Trophoblast cell (in vitro differentiated cells and primary cell): Measurements from ENCODE around the gene ADPRS.
A peak's percentile ranks its signal among the peaks of the same experiment; 100 is the strongest.

Experiments
- DNase-seq, 2 donors: peaks; one replicate each; pipeline ENCODE4 v3.0.0-alpha.2; 2016
- H2AFZ ChIP-seq: 2 replicates; pipeline ENCODE4 v1.6.1; 2013; ENCODE audit warnings: low read length, moderate library complexity, mild to moderate bottlenecking; ENCODE audit not compliant: insufficient read depth, poor library complexity
- H2AK5ac ChIP-seq: 2 replicates; pipeline ENCODE4 v1.6.1; 2013; ENCODE audit warnings: mild to moderate bottlenecking, low read length
- H2BK120ac ChIP-seq: 2 replicates; pipeline ENCODE4 v1.6.1; 2013; ENCODE audit warnings: low read length, mild to moderate bottlenecking, moderate library complexity; ENCODE audit not compliant: insufficient read depth, poor library complexity
- H2BK12ac ChIP-seq: 2 replicates; pipeline ENCODE4 v1.6.1; 2013; ENCODE audit warnings: mild to moderate bottlenecking, low read length, moderate library complexity
- H2BK5ac ChIP-seq: 2 replicates; pipeline ENCODE4 v1.6.1; 2013; ENCODE audit warnings: low read length, low read depth, moderate library complexity, mild to moderate bottlenecking; ENCODE audit not compliant: poor library complexity
- H3K14ac ChIP-seq: 2 replicates; pipeline ENCODE4 v1.6.1; 2013; ENCODE audit warnings: mild to moderate bottlenecking, low read length
- H3K18ac ChIP-seq: 2 replicates; pipeline ENCODE4 v1.6.1; 2013; ENCODE audit warnings: mild to moderate bottlenecking, low read length
- H3K23ac ChIP-seq: 2 replicates; pipeline ENCODE4 v1.6.1; 2013; ENCODE audit warnings: low read length
- H3K27ac ChIP-seq: 2 replicates; pipeline ENCODE4 v1.5.1; 2013; ENCODE audit warnings: low read depth, mild to moderate bottlenecking, inconsistent platforms, low read length, moderate library complexity
- H3K27me3 ChIP-seq: 2 replicates; pipeline ENCODE4 v1.6.1; 2013; ENCODE audit warnings: inconsistent platforms, mild to moderate bottlenecking, low read length, moderate library complexity; ENCODE audit not compliant: insufficient read depth
- H3K36me3 ChIP-seq, 2 experiments: 1 replicate in 1 of 2; 2 replicates in 1 of 2; pipeline ENCODE4 v1.6.1; 2013; ENCODE audit warnings: low read length in 2 of 2, mild to moderate bottlenecking in 2 of 2, moderate library complexity in 1 of 2; ENCODE audit not compliant: insufficient read depth in 2 of 2, control insufficient read depth in 1 of 2
- H3K4ac ChIP-seq: 2 replicates; pipeline ENCODE4 v1.6.1; 2013; ENCODE audit warnings: low read depth, mild to moderate bottlenecking, low read length, moderate library complexity
- H3K4me1 ChIP-seq, 2 experiments: 1 replicate in 1 of 2; 2 replicates in 1 of 2; pipeline ENCODE4 v1.6.1; 2013; ENCODE audit warnings: low read length in 2 of 2, mild to moderate bottlenecking in 2 of 2, moderate library complexity in 1 of 2; ENCODE audit not compliant: insufficient read depth in 2 of 2, control insufficient read depth in 1 of 2
- H3K4me2 ChIP-seq: 2 replicates; pipeline ENCODE4 v1.6.1; 2013; ENCODE audit warnings: inconsistent platforms, mild to moderate bottlenecking, low read length, moderate library complexity
- H3K4me3 ChIP-seq: 2 replicates; pipeline ENCODE4 v1.5.1; 2013; ENCODE audit warnings: mild to moderate bottlenecking, low read depth, low read length, inconsistent platforms
- H3K79me1 ChIP-seq: one replicate; pipeline ENCODE4 v1.6.1; 2013; ENCODE audit warnings: low read length
- H3K79me2 ChIP-seq: 2 replicates; pipeline ENCODE4 v1.6.1; 2013; ENCODE audit warnings: low read length, mild to moderate bottlenecking; ENCODE audit not compliant: control insufficient read depth, insufficient read depth, poor library complexity
- H3K9ac ChIP-seq: 2 replicates; pipeline ENCODE4 v1.6.1; 2013; ENCODE audit warnings: mild to moderate bottlenecking, low read length
- H3K9me3 ChIP-seq: 2 replicates; pipeline ENCODE4 v1.6.1; 2013; ENCODE audit warnings: low read depth, mild to moderate bottlenecking, control low read depth, inconsistent platforms, low read length; ENCODE audit not compliant: insufficient read depth
- H4K12ac ChIP-seq: 2 replicates; pipeline ENCODE4 v1.6.1; 2013; ENCODE audit warnings: low read depth, mild to moderate bottlenecking, low read length, moderate library complexity
- H4K8ac ChIP-seq: 2 replicates; pipeline ENCODE4 v1.6.1; 2013; ENCODE audit warnings: low read depth, mild to moderate bottlenecking, low read length, moderate library complexity
- H4K91ac ChIP-seq: one replicate; pipeline ENCODE4 v1.6.1; 2013; ENCODE audit warnings: low read depth, mild to moderate bottlenecking, low read length, moderate library complexity
- WGBS: extraction: QIAGEN DNeasy Blood & Tissue Kit; methylation state at CpG from one replicate; pipeline ENCODE4 v1.1.7; 2013; ENCODE audit warnings: missing lambda C conversion rate; ENCODE audit not compliant: insufficient read length, insufficient coverage; ENCODE audit errors: extremely low coverage; 5-methylcytosine and 5-hydroxymethylcytosine counted together

The ADPRS gene

DNA sequence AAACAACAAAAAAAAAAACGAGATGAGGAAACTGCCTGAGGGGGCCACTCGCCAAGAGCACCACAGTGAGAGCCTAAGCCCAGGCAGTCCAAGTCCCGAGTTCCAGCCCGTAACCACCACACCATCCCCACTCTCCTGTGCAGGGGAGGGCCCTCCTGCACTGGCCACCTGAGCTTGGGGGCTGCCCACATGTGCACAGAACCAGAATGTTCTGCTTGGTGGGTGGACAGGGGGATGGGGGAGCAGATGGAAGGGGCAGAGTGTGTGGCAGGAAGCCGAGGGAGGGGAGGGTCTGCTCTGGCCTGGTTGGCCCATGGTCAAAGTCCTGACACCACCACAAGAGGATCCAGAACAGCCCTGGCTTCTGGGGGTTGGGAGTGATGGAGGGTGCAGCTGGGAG is 17.6 kb downstream of the ADPRS start:
- H3K4ac ChIP-seq = no peak overlapping the region
- no peak overlapping the region for H2AFZ ChIP-seq
- H4K91ac ChIP-seq = no peak overlapping the region
- no peak overlapping the region for H3K14ac ChIP-seq
- H3K18ac ChIP-seq = no peak overlapping the region
- WGBS = no CpG with 5 or more reads among the region's 5 CpGs
- no peak overlapping the region for H3K23ac ChIP-seq
- H4K12ac ChIP-seq = no peak overlapping the region
- H3K27me3 ChIP-seq = no peaks in the 10 kb centered on the region
- H2BK120ac ChIP-seq = no peak overlapping the region
- H3K27ac ChIP-seq = no peak overlapping the region
- H2BK5ac ChIP-seq = no peak overlapping the region
- no peaks in the 10 kb centered on the region for H3K36me3 ChIP-seq
- no peak overlapping the region for H3K9ac ChIP-seq
- no peak overlapping the region for H4K8ac ChIP-seq
- no peaks in the 10 kb centered on the region for H3K79me2 ChIP-seq
- H3K4me2 ChIP-seq = no peak overlapping the region
- H3K9me3 ChIP-seq = no peaks in the 10 kb centered on the region
- H3K4me1 ChIP-seq = peaks cover 10 to 21% of the 10 kb centered on the region in 2 experiments
- no peak for DNase-seq
- no peak overlapping the region for H2AK5ac ChIP-seq
- H3K79me1 ChIP-seq = peaks cover 11% of the 10 kb centered on the region
- H3K4me3 ChIP-seq = no peak overlapping the region
- no peak overlapping the region for H2BK12ac ChIP-seq

DNA sequence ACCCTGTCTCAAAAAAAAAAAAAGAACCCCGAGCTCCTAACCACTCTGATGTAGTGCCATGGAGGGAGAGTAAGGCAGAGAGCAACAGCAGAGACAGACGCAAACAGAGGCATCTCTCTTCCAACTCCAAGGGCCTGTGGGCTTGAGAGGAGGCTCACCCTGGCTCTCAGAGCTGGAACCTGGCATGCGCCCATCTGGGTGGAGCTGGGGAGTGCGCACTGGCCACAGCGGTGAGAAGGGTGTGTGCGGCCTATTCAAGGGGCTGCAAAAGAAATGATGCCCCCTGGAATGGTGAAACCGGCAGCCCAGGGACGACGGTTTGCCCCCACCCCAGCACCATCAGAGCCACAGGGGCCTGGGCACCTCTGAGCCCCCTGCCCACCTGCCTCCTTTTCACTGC is 18.7 kb downstream of the ADPRS start:
- no peak overlapping the region for H2AFZ ChIP-seq
- H3K27me3 ChIP-seq = no peaks in the 10 kb centered on the region
- H2BK5ac ChIP-seq = no peak overlapping the region
- no peak overlapping the region for H3K4ac ChIP-seq
- no peak overlapping the region for H3K4me3 ChIP-seq
- H3K9me3 ChIP-seq = no peaks in the 10 kb centered on the region
- no peak overlapping the region for H4K8ac ChIP-seq
- WGBS = no CpG with 5 or more reads among the region's 9 CpGs
- no peak for DNase-seq
- H2AK5ac ChIP-seq = no peak overlapping the region
- H4K91ac ChIP-seq = peak overlapping the region; percentile 32
- H3K27ac ChIP-seq = no peak overlapping the region
- H3K79me1 ChIP-seq = peaks cover 11% of the 10 kb centered on the region
- H3K9ac ChIP-seq = no peak overlapping the region
- H2BK120ac ChIP-seq = no peak overlapping the region
- peak overlapping the region; percentile 1 for H2BK12ac ChIP-seq
- H3K23ac ChIP-seq = no peak overlapping the region
- no peaks in the 10 kb centered on the region for H3K36me3 ChIP-seq
- no peaks in the 10 kb centered on the region for H3K79me2 ChIP-seq
- H3K14ac ChIP-seq = no peak overlapping the region
- no peak overlapping the region for H3K4me2 ChIP-seq
- no peak overlapping the region for H4K12ac ChIP-seq
- H3K18ac ChIP-seq = no peak overlapping the region
- peaks cover 10 to 21% of the 10 kb centered on the region in 2 experiments for H3K4me1 ChIP-seq

DNA sequence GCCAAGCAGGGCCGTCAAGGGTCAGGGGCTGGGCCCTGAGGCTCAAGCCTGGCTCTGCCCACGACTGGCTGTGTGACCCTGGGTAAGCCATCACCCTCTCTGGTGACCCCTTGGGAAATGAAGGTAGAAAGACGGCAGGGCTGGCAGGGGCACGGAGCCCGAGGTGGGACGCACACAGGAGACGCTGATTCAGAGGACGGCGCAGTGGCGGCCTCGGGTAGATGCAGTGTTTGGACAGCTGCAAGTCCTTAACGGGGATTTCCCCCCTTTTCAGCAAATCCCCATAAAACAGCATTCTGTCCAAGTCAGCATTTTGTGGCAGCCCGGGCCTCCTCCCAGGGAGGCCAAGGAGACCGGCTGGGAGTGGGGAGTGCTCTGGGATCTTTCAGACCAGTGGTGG is 19.6 kb downstream of the ADPRS start:
- H3K4me2 ChIP-seq = no peak overlapping the region
- no peaks in the 10 kb centered on the region for H3K36me3 ChIP-seq
- H4K12ac ChIP-seq = no peak overlapping the region
- no peaks in the 10 kb centered on the region for H3K79me2 ChIP-seq
- no peak overlapping the region for H3K4ac ChIP-seq
- H4K91ac ChIP-seq = peak overlapping the region; percentile 64
- H4K8ac ChIP-seq = peak overlapping the region; percentile 17
- peak overlapping the region; percentile 16 for H3K18ac ChIP-seq
- peaks cover 10 to 21% of the 10 kb centered on the region in 2 experiments for H3K4me1 ChIP-seq
- no peaks in the 10 kb centered on the region for H3K27me3 ChIP-seq
- peak overlapping the region; percentile 81 for H2BK12ac ChIP-seq
- H2BK120ac ChIP-seq = peak overlapping the region; percentile 55
- no peak overlapping the region for H2AFZ ChIP-seq
- no peak overlapping the region for H3K27ac ChIP-seq
- H3K9ac ChIP-seq = no peak overlapping the region
- H3K9me3 ChIP-seq = no peaks in the 10 kb centered on the region
- DNase-seq = no peak
- no peak overlapping the region for H3K4me3 ChIP-seq
- H2BK5ac ChIP-seq = peak overlapping the region; percentile 36
- WGBS = no CpG with 5 or more reads among the region's 14 CpGs
- H3K79me1 ChIP-seq = peaks cover 11% of the 10 kb centered on the region
- H2AK5ac ChIP-seq = peak overlapping the region; percentile 82
- peak overlapping the region; percentile 65 for H3K14ac ChIP-seq
- H3K23ac ChIP-seq = no peak overlapping the region

DNA sequence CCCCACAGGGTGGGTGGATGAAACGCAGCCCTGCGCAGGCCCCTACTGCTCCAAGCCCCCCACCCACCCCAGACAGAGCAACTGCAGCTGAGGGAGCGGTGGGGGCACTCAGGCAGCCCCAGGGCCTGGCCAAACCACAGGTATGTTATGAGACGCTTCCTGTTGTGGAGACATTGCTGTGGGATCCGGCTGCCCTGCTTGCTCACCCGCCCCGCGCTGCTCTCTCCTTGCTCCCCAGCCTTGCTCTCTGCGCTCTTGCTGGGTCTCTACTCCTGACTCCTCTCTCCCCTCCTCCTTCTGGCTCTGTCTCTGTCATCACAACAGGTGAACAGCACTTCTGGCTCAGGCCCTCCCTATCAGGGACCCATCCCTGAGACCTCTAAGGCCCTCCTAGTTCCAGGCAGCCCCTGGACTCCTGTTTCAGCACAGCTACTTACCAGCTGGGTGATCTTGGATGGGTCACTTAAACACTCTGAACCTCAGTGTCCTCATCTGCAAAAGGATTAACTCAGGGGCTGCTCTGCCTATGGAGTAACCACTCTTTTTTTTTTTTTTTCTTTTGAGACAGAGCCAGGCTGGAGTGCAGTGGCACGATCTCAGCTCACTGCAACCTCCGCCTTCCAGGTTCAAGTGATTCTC is 20.5 kb downstream of the ADPRS start:
- Histone ChIP-seq H2AK5ac (no peak overlapping the region), H4K12ac (no peak overlapping the region), H2BK12ac (peak overlapping the region; percentile 2), H3K4ac (no peak overlapping the region), H4K8ac (peak overlapping the region; percentile 40), H2BK120ac (no peak overlapping the region), H3K79me2 (no peaks in the 10 kb centered on the region), H3K4me2 (peak overlapping the region; percentile 3), H2BK5ac (peak overlapping the region; percentile 2), H3K27me3 (no peaks in the 10 kb centered on the region), H3K14ac (peak overlapping the region; percentile 19), H3K79me1 (peaks cover 11% of the 10 kb centered on the region), H3K9me3 (no peaks in the 10 kb centered on the region), H3K9ac (no peak overlapping the region), H3K4me3 (no peak overlapping the region), H3K23ac (no peak overlapping the region), H3K4me1 (peaks cover 10 to 21% of the 10 kb centered on the region in 2 experiments), H2AFZ (no peak overlapping the region), H4K91ac (peak overlapping the region; percentile 45), H3K36me3 (no peaks in the 10 kb centered on the region), H3K27ac (no peak overlapping the region), H3K18ac (no peak overlapping the region)
- WGBS = no CpG with 5 or more reads among the region's 11 CpGs
- no peak for DNase-seq
